K562 (cell line): ENCODE results near the gene MRFAP1. TPM values are rescaled to one million over a fixed set of nuclear protein-coding genes. Genes with fewer than 3 reads are reported as not detected.

Source experiments
- ATAC-seq: fragments of 200-7000 bp; cut with Tn5 transposase; 3 replicates; pipeline ENCODE4 v1.9.1; 2020; ENCODE audit warnings: moderate library complexity
- BruUV-seq: library from RNA; stranded (reverse); fragments of 400-500 nt; replicated peaks from 2 replicates; lab custom pipeline; 2021; lab: Mats Ljungman, UMichigan
- CTCF ChIA-PET: fragments of 300-600 bp; formaldehyde crosslinking; extraction: SDS; loops from one replicate; lab custom pipeline; 2021; ENCODE audit warnings: low intra/inter-chr PET ratio; lab: Yijun Ruan, JAX
- POLR2A ChIA-PET: fragments of 300-600, 350-650 bp; sonication (Branson Sonifier 250); formaldehyde crosslinking; extraction: SDS; loops from one replicate; lab custom pipeline; 2021; ENCODE audit warnings: antibody characterized with exemption, inconsistent platforms; lab: Yijun Ruan, JAX
- DNase-seq, 4 experiments: peaks; one replicate each; pipeline versions ENCODE4 v3.0.0 to v3.0.0-alpha.2; 2011 to 2018; ENCODE audit warnings: low spot score in 3 of 4, mixed read lengths in 3 of 4; ENCODE audit errors: extremely low read depth in 1 of 4
- FAIRE-seq: peaks from 2 replicates; lab custom pipeline; 2011; peaks lifted over from hg19 to GRCh38; lab: Jason Lieb, UNC
- H2AFZ ChIP-seq: 2 replicates; pipeline ENCODE4 v1.6.0; 2011; ENCODE audit warnings: low read depth, low read length, control low read depth, inconsistent platforms
- H3K27ac ChIP-seq: fragments of 200-600 bp; 3 replicates; pipeline ENCODE4 v1.8.0; 2011; ENCODE audit warnings: low read depth, mild to moderate bottlenecking, control low read depth, inconsistent platforms, low read length, moderate library complexity, mixed read lengths; ENCODE audit errors: extremely low read depth
- H3K27me3 ChIP-seq, 2 experiments: fragments of 300-600 bp in 1 of 2; 2 replicates in 1 of 2; 3 replicates in 1 of 2; pipeline versions ENCODE4 v1.6.0 to v1.8.0; 2011; ENCODE audit warnings: inconsistent platforms in 2 of 2, low read length in 2 of 2, mild to moderate bottlenecking in 1 of 2, mixed read lengths in 1 of 2, moderate library complexity in 1 of 2; ENCODE audit not compliant: control insufficient read depth in 2 of 2, insufficient read depth in 2 of 2
- H3K36me3 ChIP-seq: fragments of 300-600 bp; 3 replicates; pipeline ENCODE4 v1.8.0; 2011; ENCODE audit warnings: mild to moderate bottlenecking, low read length, inconsistent platforms; ENCODE audit not compliant: control insufficient read depth, insufficient read depth
- H3K4me1 ChIP-seq, 2 experiments: fragments of 200-600 bp in 1 of 2; replicated peaks in 1 of 2; 2 replicates in 1 of 2; 3 replicates in 1 of 2; pipeline versions ENCODE4 v1.5.1 to v1.8.0; 2011; ENCODE audit warnings: inconsistent platforms in 2 of 2, low read length in 2 of 2, mild to moderate bottlenecking in 1 of 2, mixed read lengths in 1 of 2, moderate library complexity in 1 of 2; ENCODE audit not compliant: control insufficient read depth in 2 of 2, insufficient read depth in 2 of 2
- H3K4me2 ChIP-seq: 2 replicates; pipeline ENCODE4 v1.6.1; 2011; ENCODE audit warnings: low read length, control low read depth, inconsistent platforms, mixed read lengths; ENCODE audit not compliant: insufficient read depth
- H3K4me3 ChIP-seq: fragments of 200-600 bp; sonication (generic), shearing (Covaris generic); 2 replicates; pipeline ENCODE4 v1.5.1; 2016; ENCODE audit warnings: control low read depth, inconsistent platforms
- H3K79me2 ChIP-seq: fragments of 200-600 bp; 3 replicates; pipeline ENCODE4 v1.8.0; 2011; ENCODE audit warnings: low read length, inconsistent platforms; ENCODE audit not compliant: control insufficient read depth, insufficient read depth
- H3K9ac ChIP-seq, 2 experiments: 2 replicates each; pipeline versions ENCODE4 v1.6.0 to v1.6.1; 2011; ENCODE audit warnings: low read depth in 2 of 2, low read length in 2 of 2, control low read depth in 1 of 2, inconsistent platforms in 1 of 2, mild to moderate bottlenecking in 1 of 2, mixed read lengths in 1 of 2; ENCODE audit not compliant: insufficient read depth in 1 of 2
- H3K9me1 ChIP-seq: one replicate; pipeline ENCODE4 v1.6.0; 2011; ENCODE audit warnings: inconsistent platforms, mild to moderate bottlenecking, low read length, moderate library complexity; ENCODE audit not compliant: control insufficient read depth, insufficient read depth
- H3K9me3 ChIP-seq: replicated peaks from 2 replicates; pipeline ENCODE4 v1.5.1; 2011; ENCODE audit warnings: low read depth, low read length, inconsistent platforms; ENCODE audit not compliant: control insufficient read depth, insufficient read depth
- H4K20me1 ChIP-seq: replicated peaks from 2 replicates; pipeline ENCODE4 v1.6.1; 2011; ENCODE audit warnings: low read length, inconsistent platforms, mixed read lengths; ENCODE audit not compliant: control insufficient read depth, insufficient read depth
- ETV5 ChIP-seq: sonication (generic); formaldehyde crosslinking; IDR thresholded peaks from 2 replicates; pipeline ENCODE4 v1.4.0; 2020; ENCODE audit warnings: low read depth, mild to moderate bottlenecking, missing genetic modification reagents
- GTF2A2 ChIP-seq: IDR thresholded peaks from 2 replicates; pipeline ENCODE4 v1.6.1; 2016; ENCODE audit warnings: mild to moderate bottlenecking, missing genetic modification characterization, missing compliant biosample characterization
- NCOA4 ChIP-seq: fragments of 450-650 bp; IDR thresholded peaks from 2 replicates; pipeline ENCODE4 v1.6.1; 2018; ENCODE audit warnings: mild to moderate bottlenecking; ENCODE audit not compliant: partially characterized antibody
- PBX2 ChIP-seq, 2 experiments: IDR thresholded peaks in 1 of 2; conservative IDR thresholded peaks in 1 of 2; 2 replicates each; pipeline ENCODE4 v1.6.1; 2016; ENCODE audit warnings: low read depth in 2 of 2, mild to moderate bottlenecking in 1 of 2, missing compliant biosample characterization in 1 of 2, missing genetic modification characterization in 1 of 2, moderate library complexity in 1 of 2
- REST ChIP-seq, 2 experiments: fragments of 450-650 bp; formaldehyde crosslinking in 1 of 2; IDR thresholded peaks; 2 replicates each; pipeline versions ENCODE4 v1.4.0 to v1.6.1; 2014 to 2020; ENCODE audit warnings: mild to moderate bottlenecking in 2 of 2, borderline replicate concordance in 1 of 2, low read depth in 1 of 2
- WGBS: fragments of 100-300 bp; shearing (Covaris generic); methylation state at CpG from one replicate; pipeline ENCODE4 v1.1.6; 2016; ENCODE audit warnings: low coverage, mixed read lengths; ENCODE audit not compliant: insufficient coverage; ENCODE audit errors: missing lambda C conversion rate; 5-methylcytosine and 5-hydroxymethylcytosine counted together
- in situ Hi-C: fragments of 300-500 bp; cut with MboI; formaldehyde crosslinking; loops from 4 replicates; pipeline ENCODE4 v1.15.0; 2018; ENCODE audit warnings: inconsistent platforms, mixed read lengths
- intact Hi-C: fragments of 100-400 bp; cut with micrococcal nuclease; formaldehyde crosslinking; loops from 2 replicates; pipeline ENCODE4 v1.14.2; 2022
- polyA plus RNA-seq, 8 experiments: library from polyadenylated mRNA; depleted of rRNA in 4 of 8; stranded (reverse) in 5 of 8; unstranded in 3 of 8; fragments of >200 nt; fragmentation: Nextera tagmentation in 2 of 8; fragmentation: Illumina TruSeq in 1 of 8; extraction: Ambion mirVana in 2 of 8; extraction: Trizol in 1 of 8; gene quantifications; 2 replicates each; pipeline versions ENCODE4 v1.2.1 to v1.2.3, GENCODE V29; 2011 to 2014; ENCODE audit warnings: inconsistent platforms in 1 of 8, missing spikeins in 1 of 8
- total RNA-seq, 7 experiments: library from RNA; depleted of rRNA in 6 of 7; stranded (reverse); fragments of >200 nt in 6 of 7; fragmentation: Illumina TruSeq in 2 of 7; extraction: Trizol in 2 of 7; gene quantifications; 2 replicates each; pipeline versions ENCODE4 v1.2.1 to v1.2.3, GENCODE V29; 2011 to 2021; ENCODE audit warnings: low replicate concordance in 1 of 7

The MRFAP1 gene
- total and polyA plus RNA-seq, 9 of the 15 experiments (the other 6 are each of a cell fraction or from before 2014, with no cell fraction given) = 46.0 to 270 (median 151) TPM

- H3K27ac ChIP-seq = no peak overlapping the region
- no peak overlapping the region for H3K4me3 ChIP-seq
- H3K9me3 ChIP-seq = no peaks in the 10 kb centered on the region; the same call in 1 of the 2 replicates
- H3K27me3 ChIP-seq = no peaks in the 10 kb centered on the region
- H2AFZ ChIP-seq = no peak overlapping the region
- ChIA-PET POLR2A (interaction anchor here (1.1 to 2.0 kb wide), 3 partner anchors 9 to 13 kb away, joined by 3 to 6 read pairs (median 3); no protein-coding TSS in a partner anchor), CTCF (interaction anchor here (0.6 kb wide), 1 partner anchor 164 kb away, joined by 4 read pairs; no protein-coding TSS in a partner anchor)
- no peak for DNase-seq
- intact Hi-C loops = no loop called here
- TF ChIP-seq ETV5 (CRISPR knock-in tag) (no peak), NCOA4 (no peak), PBX2 (CRISPR knock-in tag; IDR thresholded peaks at IDR 0.05; ENCODE audit: low read depth) (no peak), PBX2 (tag; conservative IDR thresholded peaks at IDR 0.05; ENCODE audit: low read depth) (no peak), REST (IDR thresholded peaks at IDR 0.05; ENCODE audit: borderline replicate concordance) (no peak), REST (CRISPR knock-in tag; IDR thresholded peaks at IDR 0.05; ENCODE audit: low read depth) (no peak), GTF2A2 (tag) (no peak)
- H3K4me2 ChIP-seq = no peak overlapping the region
- in situ Hi-C loops = no loop called here
- WGBS = 74% methylated on average over 3 of the region's 10 CpGs
- no peak for ATAC-seq
- peaks cover 4 to 20% of the 10 kb centered on the region in 2 experiments for H3K4me1 ChIP-seq
- H3K9me1 ChIP-seq = no peaks in the 10 kb centered on the region
- BruUV-seq = no TSS peak
- H3K9ac ChIP-seq = peak overlapping the region in 1 of 2 experiments; percentile 58; a peak in 2 of 4 replicates
- no peak for FAIRE-seq
- H4K20me1 ChIP-seq = no peaks in the 10 kb centered on the region
- H3K36me3 ChIP-seq = peaks cover 8% of the 10 kb centered on the region; the same call in 1 of the 3 replicates
- H3K79me2 ChIP-seq = no peaks in the 10 kb centered on the region; the same call in 2 of the 3 replicates
Measured at GRCh38 chr4:6620296-6620695, 20.2 kb upstream of the MRFAP1 start.
